K562 treated with DMSO at 1 percent for 4 hours (cell line): Measurements from ENCODE around the gene PKP3. TPM values are rescaled to one million over a fixed set of nuclear protein-coding genes. Genes with fewer than 3 reads are reported as not detected.

ENCODE experiments used
- total RNA-seq: library from RNA; unstranded; fragments of 300-600 nt; gene quantifications from 2 replicates; pipeline ENCODE4 v1.2.3, GENCODE V29; 2022; ENCODE audit not compliant: insufficient read depth

Gene PKP3, protein sequence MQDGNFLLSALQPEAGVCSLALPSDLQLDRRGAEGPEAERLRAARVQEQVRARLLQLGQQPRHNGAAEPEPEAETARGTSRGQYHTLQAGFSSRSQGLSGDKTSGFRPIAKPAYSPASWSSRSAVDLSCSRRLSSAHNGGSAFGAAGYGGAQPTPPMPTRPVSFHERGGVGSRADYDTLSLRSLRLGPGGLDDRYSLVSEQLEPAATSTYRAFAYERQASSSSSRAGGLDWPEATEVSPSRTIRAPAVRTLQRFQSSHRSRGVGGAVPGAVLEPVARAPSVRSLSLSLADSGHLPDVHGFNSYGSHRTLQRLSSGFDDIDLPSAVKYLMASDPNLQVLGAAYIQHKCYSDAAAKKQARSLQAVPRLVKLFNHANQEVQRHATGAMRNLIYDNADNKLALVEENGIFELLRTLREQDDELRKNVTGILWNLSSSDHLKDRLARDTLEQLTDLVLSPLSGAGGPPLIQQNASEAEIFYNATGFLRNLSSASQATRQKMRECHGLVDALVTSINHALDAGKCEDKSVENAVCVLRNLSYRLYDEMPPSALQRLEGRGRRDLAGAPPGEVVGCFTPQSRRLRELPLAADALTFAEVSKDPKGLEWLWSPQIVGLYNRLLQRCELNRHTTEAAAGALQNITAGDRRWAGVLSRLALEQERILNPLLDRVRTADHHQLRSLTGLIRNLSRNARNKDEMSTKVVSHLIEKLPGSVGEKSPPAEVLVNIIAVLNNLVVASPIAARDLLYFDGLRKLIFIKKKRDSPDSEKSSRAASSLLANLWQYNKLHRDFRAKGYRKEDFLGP
- 59.2 and 64.0 TPM in 2 replicates for total RNA-seq

DNA sequence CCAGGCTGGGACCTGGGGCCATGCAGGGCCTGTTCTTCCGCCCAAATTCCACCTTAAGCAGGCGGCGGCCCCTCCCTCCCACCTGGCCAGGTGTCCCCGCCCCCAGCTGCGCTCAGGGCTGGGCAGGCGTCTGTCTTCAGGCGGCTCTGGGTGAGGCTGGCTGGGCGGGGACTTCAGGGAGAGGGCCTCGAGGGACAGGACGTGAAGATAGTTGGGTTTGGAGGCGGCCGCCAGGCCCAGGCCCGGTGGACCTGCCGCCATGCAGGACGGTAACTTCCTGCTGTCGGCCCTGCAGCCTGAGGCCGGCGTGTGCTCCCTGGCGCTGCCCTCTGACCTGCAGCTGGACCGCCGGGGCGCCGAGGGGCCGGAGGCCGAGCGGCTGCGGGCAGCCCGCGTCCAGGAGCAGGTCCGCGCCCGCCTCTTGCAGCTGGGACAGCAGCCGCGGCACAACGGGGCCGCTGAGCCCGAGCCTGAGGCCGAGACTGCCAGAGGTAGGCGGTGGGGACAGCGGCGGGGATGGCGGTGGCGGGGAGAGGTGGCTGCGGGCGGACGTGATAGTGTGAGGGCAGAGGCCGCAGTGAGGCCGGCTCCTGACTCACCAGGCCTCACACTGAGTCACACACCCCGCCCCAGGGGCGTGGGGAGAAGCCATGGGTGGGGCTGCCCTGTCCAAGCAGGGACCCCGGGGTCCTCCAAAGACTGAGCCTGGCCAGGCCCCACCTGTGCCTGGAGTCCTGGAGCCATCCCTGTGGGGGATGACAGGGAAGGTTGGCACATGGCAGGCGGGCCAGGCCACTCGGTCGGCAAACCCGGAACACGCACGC is at the start of gene PKP3:
PKP3 (plus strand) TSS at position 176 of the 824 bp plus-strand sequence; CDS start at position 260, 84 bp downstream.

DNA sequence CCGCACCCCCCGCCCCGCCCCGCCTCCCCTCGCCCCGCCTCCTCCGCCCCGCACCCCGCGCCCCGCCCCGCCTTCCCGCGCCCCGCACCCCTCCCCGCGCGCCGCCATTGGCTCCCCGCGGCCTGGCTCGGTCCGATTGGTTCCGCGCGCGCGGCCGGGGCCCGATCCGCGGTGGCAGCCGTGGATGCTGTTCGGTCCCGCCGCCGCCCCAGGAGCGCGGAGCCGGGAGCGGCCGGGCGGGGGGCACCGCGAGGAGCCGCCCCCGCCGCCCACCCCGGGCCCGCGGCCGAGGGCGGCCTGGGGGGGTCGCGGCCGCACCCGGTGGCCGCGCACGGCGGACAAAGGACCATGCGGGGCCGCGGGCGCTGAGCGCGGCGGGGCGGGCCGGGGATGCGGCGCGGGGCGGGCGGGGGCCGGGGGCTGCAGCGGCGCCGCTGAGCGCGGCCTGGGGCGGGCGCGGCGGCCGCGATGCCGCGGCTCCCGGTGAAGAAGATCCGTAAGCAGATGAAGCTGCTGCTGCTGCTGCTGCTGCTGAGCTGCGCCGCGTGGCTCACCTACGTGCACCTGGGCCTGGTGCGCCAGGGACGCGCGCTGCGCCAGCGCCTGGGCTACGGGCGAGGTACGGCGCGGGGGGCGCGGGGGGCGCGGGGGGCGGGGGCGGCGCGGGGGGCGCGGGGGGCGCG is 24.5 kb upstream of the PKP3 start, which contains the start of gene B4GALNT4:
B4GALNT4 (plus strand) TSS at position 164 of the 683 bp plus-strand sequence; CDS start at position 469, 305 bp downstream.

DNA sequence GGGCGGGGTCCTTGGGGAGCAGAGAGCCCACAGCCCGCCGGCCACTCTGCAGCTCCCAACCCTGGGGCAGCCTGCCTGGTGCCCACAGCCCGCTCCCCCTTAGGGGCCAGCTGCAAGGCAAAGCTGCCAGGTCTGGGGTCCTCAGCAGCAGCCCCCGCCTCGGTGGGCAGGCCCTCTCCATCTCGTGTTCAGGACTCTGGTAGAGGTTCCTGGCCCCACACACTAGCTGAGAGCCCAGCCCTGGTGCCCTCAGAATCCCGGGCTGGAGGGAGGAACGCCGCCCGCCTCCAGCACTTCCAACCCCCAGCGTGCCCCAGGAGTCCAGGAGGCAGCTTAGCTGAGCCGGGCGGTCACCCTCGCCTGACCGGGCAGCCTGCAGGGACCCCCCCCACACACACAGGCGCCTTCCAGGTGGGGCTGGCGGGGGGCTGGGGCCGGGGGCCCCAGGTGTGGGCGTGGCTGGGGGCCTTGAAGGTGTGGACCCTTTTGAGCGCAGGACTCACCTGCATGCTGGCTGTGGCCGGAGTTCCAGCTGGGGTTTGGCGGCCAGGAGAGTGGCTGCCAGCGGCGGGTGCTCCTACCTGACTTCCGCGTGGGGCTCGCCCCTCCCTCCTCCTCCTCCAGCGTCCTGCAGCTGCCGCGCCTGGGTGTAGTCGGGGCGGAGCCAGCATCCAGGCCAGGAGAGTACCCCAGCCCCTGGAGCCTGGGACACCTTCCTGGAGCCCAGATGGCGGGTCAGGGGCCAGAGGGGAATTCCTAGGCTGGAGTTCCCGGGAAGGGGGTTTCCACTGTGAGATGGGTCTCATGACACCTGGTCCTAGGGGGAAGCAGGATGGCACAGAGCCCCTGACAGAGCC is 47.6 kb downstream of the PKP3 start, which contains the start of gene ANO9:
ANO9 (minus strand) TSS at position 594 of the 857 bp plus-strand sequence; CDS start at position 509, 85 bp downstream.

DNA sequence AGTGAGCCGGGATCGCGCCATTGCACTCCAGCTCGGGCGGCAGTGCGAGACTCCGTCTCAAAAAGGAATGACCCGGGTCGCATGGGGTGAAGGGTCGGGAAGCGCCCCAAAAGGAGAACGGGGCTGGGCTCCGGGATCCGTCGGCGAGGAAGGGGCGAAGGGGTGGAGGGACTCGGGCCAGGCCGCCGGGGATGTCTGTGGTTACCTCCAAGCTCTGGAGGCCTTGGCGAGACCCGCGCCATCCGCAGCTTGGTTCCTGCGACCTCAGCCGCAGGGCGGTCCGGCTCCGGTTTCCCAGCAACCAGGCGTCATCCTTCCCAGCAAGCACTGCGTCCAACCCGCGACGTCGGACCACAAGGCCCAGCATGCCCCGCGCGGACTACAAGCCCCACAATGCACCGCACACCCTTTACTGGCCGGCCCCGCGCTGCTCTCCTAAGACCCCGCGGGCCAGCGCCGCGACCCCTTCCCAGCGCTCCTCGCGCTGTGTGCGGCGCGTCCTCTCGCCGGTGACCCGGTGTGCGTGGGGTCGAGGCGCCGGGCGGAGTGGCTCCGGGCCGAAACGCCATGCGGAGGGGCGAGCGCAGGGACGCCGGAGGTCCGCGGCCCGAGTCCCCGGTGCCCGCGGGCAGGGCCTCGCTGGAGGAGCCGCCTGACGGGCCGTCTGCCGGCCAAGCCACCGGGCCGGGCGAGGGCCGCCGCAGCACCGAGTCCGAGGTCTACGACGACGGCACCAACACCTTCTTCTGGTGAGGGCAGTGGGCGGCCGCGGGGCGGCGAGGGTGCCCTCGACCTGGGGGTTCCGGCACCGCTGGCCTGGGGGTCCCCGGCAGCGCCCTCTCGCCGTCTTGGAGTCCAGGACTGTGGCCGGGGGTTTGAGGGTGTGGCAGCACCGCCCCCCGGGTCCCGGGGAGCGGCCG is 56.1 kb downstream of the PKP3 start, which contains the start of gene PTDSS2:
PTDSS2 (plus strand) TSS at position 391 of the 920 bp plus-strand sequence; CDS start at position 568, 177 bp downstream.

Other genes starting within 250 kb of the PKP3 start
- not detected in 2 replicates for gene SCGB1C1, start 201.1 kb upstream of the PKP3 start, total RNA-seq
- gene BET1L, start 186.8 kb upstream of the PKP3 start, total RNA-seq, result 36.8 and 39.4 TPM in 2 replicates
- 78.6 and 93.4 TPM in 2 replicates for gene RIC8A, start 186.5 kb upstream of the PKP3 start, total RNA-seq
- 20.7 and 22.5 TPM in 2 replicates for gene SIRT3, start 157.9 kb upstream of the PKP3 start, total RNA-seq
- gene PSMD13, start 157.2 kb upstream of the PKP3 start, total RNA-seq, result 164 and 182 TPM in 2 replicates
- gene NLRP6, start 115.8 kb upstream of the PKP3 start, total RNA-seq, result 1.8 and 1.9 TPM in 2 replicates
- 26.9 and 46.3 TPM in 2 replicates for gene PGGHG, start 105.1 kb upstream of the PKP3 start, total RNA-seq
- gene IFITM5, start 94.7 kb upstream of the PKP3 start, total RNA-seq, result not detected in 2 replicates
- gene IFITM2, start 86.4 kb upstream of the PKP3 start, total RNA-seq, result 549 and 600 TPM in 2 replicates
- gene IFITM1, start 80.2 kb upstream of the PKP3 start, total RNA-seq, result 779 and 784 TPM in 2 replicates
- 284 and 320 TPM in 2 replicates for gene IFITM3, start 73.3 kb upstream of the PKP3 start, total RNA-seq
- 16.5 and 25.5 TPM in 2 replicates for gene B4GALNT4, start 24.7 kb upstream of the PKP3 start, total RNA-seq
- 136 and 148 TPM in 2 replicates for gene SIGIRR, start 20.8 kb downstream of the PKP3 start, total RNA-seq
- gene ANO9, start 47.8 kb downstream of the PKP3 start, total RNA-seq, result 9.7 and 16.7 TPM in 2 replicates
- 45.6 and 53.9 TPM in 2 replicates for gene PTDSS2, start 56.1 kb downstream of the PKP3 start, total RNA-seq
- gene RNH1, start 113.0 kb downstream of the PKP3 start, total RNA-seq, result 227 and 244 TPM in 2 replicates
- 34.8 and 44.7 TPM in 2 replicates for gene HRAS, start 141.4 kb downstream of the PKP3 start, total RNA-seq
- 2.4 and 3.2 TPM in 2 replicates for gene LRRC56, start 143.3 kb downstream of the PKP3 start, total RNA-seq
- gene LMNTD2, start 166.5 kb downstream of the PKP3 start, total RNA-seq, result 4.5 and 5.5 TPM in 2 replicates
- gene RASSF7, start 166.8 kb downstream of the PKP3 start, total RNA-seq, result 41.0 and 43.1 TPM in 2 replicates
- gene PHRF1, start 182.3 kb downstream of the PKP3 start, total RNA-seq, result 11.7 and 15.2 TPM in 2 replicates
- 31.7 and 39.7 TPM in 2 replicates for gene IRF7, start 221.7 kb downstream of the PKP3 start, total RNA-seq
- not detected in 2 replicates for gene CDHR5, start 230.7 kb downstream of the PKP3 start, total RNA-seq
- gene SCT, start 233.0 kb downstream of the PKP3 start, total RNA-seq, result not detected in 2 replicates
- gene DRD4, start 243.1 kb downstream of the PKP3 start, total RNA-seq, result 1.4 TPM in 1 of 2 replicates, not detected in the other